Hepatocyte (in vitro differentiated cells): ENCODE data around the gene STAP1. TPM values are rescaled to one million over a fixed set of nuclear protein-coding genes. Genes with fewer than 3 reads are reported as not detected.

Experiments
- DNase-seq: peaks from one replicate; pipeline ENCODE4 v3.0.0-alpha.2; 2016; ENCODE audit warnings: low spot score
- H2AFZ ChIP-seq: fragments of 200-600 bp; sonication (generic); 2 replicates; pipeline ENCODE4 v1.6.0; 2016; ENCODE audit warnings: antibody characterized with exemption, mild to moderate bottlenecking
- H3K27ac ChIP-seq: fragments of 200-600 bp; sonication (generic); 2 replicates; pipeline ENCODE4 v1.5.1; 2016; ENCODE audit warnings: mild to moderate bottlenecking
- H3K27me3 ChIP-seq: fragments of 200-600 bp; sonication (generic); 2 replicates; pipeline ENCODE4 v1.6.1; 2016
- H3K36me3 ChIP-seq: fragments of 200-600 bp; sonication (generic); replicated peaks from 2 replicates; pipeline ENCODE4 v1.5.1; 2016; ENCODE audit warnings: low read depth; ENCODE audit not compliant: insufficient read depth
- H3K4me1 ChIP-seq: fragments of 200-600 bp; sonication (generic); 2 replicates; pipeline ENCODE4 v1.5.1; 2016; ENCODE audit warnings: mild to moderate bottlenecking, moderate library complexity; ENCODE audit not compliant: insufficient read depth
- H3K4me2 ChIP-seq: fragments of 200-600 bp; sonication (generic); 2 replicates; pipeline ENCODE4 v1.6.0; 2016
- H3K4me3 ChIP-seq: fragments of 200-600 bp; sonication (generic); 2 replicates; pipeline ENCODE4 v1.5.1; 2016; ENCODE audit warnings: mild to moderate bottlenecking
- H3K79me2 ChIP-seq: fragments of 200-600 bp; sonication (generic); 2 replicates; pipeline ENCODE4 v1.6.0; 2017; ENCODE audit warnings: mild to moderate bottlenecking
- H3K9me2 ChIP-seq: fragments of 200-600 bp; sonication (generic); replicated peaks from 2 replicates; pipeline ENCODE4 v1.6.0; 2017; ENCODE audit warnings: mild to moderate bottlenecking; ENCODE audit not compliant: insufficient read depth
- H3K9me3 ChIP-seq: fragments of 200-600 bp; sonication (generic); 2 replicates; pipeline ENCODE4 v1.5.1; 2016; ENCODE audit warnings: low read depth, mild to moderate bottlenecking
- H4K20me1 ChIP-seq: fragments of 200-600 bp; sonication (generic); 2 replicates; pipeline ENCODE4 v1.6.0; 2016; ENCODE audit warnings: mild to moderate bottlenecking; ENCODE audit not compliant: insufficient read depth, poor library complexity, severe bottlenecking
- CTCF ChIP-seq: fragments of 200-600 bp; sonication (generic); IDR thresholded peaks from 2 replicates; pipeline ENCODE4 v1.5.1; 2016; ENCODE audit warnings: antibody characterized with exemption, mild to moderate bottlenecking; ENCODE audit not compliant: poor library complexity
- EZH2 ChIP-seq: fragments of 200-600 bp; sonication (generic); IDR thresholded peaks from 2 replicates; pipeline ENCODE4 v1.6.1; 2016; ENCODE audit warnings: antibody characterized with exemption, mild to moderate bottlenecking, borderline replicate concordance
- EZH2phosphoT487 ChIP-seq: fragments of 200-600 bp; sonication (generic); IDR thresholded peaks from one replicate; pipeline ENCODE4 v1.6.1; 2018; ENCODE audit warnings: antibody characterized with exemption, mild to moderate bottlenecking, low read depth, moderate library complexity; ENCODE audit not compliant: unreplicated experiment, severe bottlenecking
- WGBS: methylation state at CpG from one replicate; pipeline ENCODE4 v1.1.6; 2016; ENCODE audit warnings: low lambda C conversion rate; ENCODE audit errors: missing lambda C conversion rate; 5-methylcytosine and 5-hydroxymethylcytosine counted together
- polyA plus RNA-seq: library from polyadenylated mRNA; unstranded; fragments of >200 nt; fragmentation: Nextera tagmentation; extraction: Ambion mirVana; gene quantifications from 2 replicates; pipeline ENCODE4 v1.2.1, GENCODE V29; 2016
- total RNA-seq: library from RNA; depleted of rRNA; stranded (reverse); fragments of >200 nt; gene quantifications from 2 replicates; pipeline ENCODE4 v1.2.3, GENCODE V29; 2014

STAP1 gene
- total and polyA plus RNA-seq, 2 experiments from 2014 or later: not detected

GRCh38 chr4:67570537-67570936 is 12.0 kb downstream of the STAP1 start:
- TF ChIP-seq EZH2phosphoT487: no peak
- no peaks in the 10 kb centered on the region for H3K79me2 ChIP-seq
- H3K4me1 ChIP-seq: no peaks in the 10 kb centered on the region
- H3K4me2 ChIP-seq: no peak overlapping the region
- H3K9me3 ChIP-seq: no peaks in the 10 kb centered on the region
- 100% methylated on average over 1 of the region's 1 CpG for WGBS
- no peak for DNase-seq
- no peak overlapping the region for H3K27ac ChIP-seq
- H3K36me3 ChIP-seq: peaks cover 2% of the 10 kb centered on the region
- H2AFZ ChIP-seq: no peak overlapping the region
- H3K27me3 ChIP-seq: no peaks in the 10 kb centered on the region
- H4K20me1 ChIP-seq: no peaks in the 10 kb centered on the region
- no peak overlapping the region for H3K4me3 ChIP-seq
- H3K9me2 ChIP-seq: no peaks in the 10 kb centered on the region

- DNase-seq: no peak
- 69% methylated on average over 1 of the region's 1 CpG for WGBS
- Histone ChIP-seq H3K9me3 (no peaks in the 10 kb centered on the region), H3K4me3 (no peak overlapping the region), H3K27me3 (no peaks in the 10 kb centered on the region), H3K4me2 (no peak overlapping the region), H4K20me1 (no peaks in the 10 kb centered on the region), H3K36me3 (peaks cover 2% of the 10 kb centered on the region), H2AFZ (no peak overlapping the region), H3K79me2 (no peaks in the 10 kb centered on the region), H3K27ac (no peak overlapping the region), H3K4me1 (no peaks in the 10 kb centered on the region), H3K9me2 (no peaks in the 10 kb centered on the region)
- TF ChIP-seq CTCF (no peak), EZH2phosphoT487 (no peak), EZH2 (no peak)
These were observed 13.4 kb downstream of the STAP1 start for GRCh38 chr4:67571975-67572374.

DNA sequence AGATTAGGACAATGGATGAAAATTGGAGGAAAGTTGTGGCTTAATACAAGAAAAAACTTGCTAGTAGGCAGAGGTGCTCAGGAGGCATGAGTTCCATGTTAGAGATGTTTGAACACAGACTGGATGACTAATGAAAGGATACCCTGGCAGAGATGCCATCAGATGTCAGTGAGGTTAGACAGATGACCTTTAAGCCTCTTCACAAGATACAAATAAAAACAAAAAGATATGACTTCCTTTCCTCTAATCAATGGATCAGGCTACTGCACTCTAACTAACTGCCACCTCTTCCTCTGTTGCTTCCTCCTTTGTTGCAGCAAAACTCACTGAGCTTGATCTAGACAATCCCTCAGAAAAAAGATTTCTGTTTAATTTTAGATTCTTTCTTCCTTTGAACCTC is 14.7 kb downstream of the STAP1 start:
- DNase-seq: no peak
- H3K4me2 ChIP-seq: no peak overlapping the region
- no peaks in the 10 kb centered on the region for H3K9me3 ChIP-seq

More for the DNA sequence above, 14.7 kb downstream of the STAP1 start:
- no peak overlapping the region for H3K4me3 ChIP-seq
- H3K79me2 ChIP-seq: no peaks in the 10 kb centered on the region
- no peaks in the 10 kb centered on the region for H3K4me1 ChIP-seq
- H3K36me3 ChIP-seq: no peaks in the 10 kb centered on the region
- no peak overlapping the region for H3K27ac ChIP-seq
- H3K9me2 ChIP-seq: no peaks in the 10 kb centered on the region
- no peak for TF ChIP-seq EZH2
- no peak for TF ChIP-seq CTCF
- no peak for TF ChIP-seq EZH2phosphoT487
- H3K27me3 ChIP-seq: no peaks in the 10 kb centered on the region
- no peak overlapping the region for H2AFZ ChIP-seq
- H4K20me1 ChIP-seq: no peaks in the 10 kb centered on the region
